GM19099 (cell line): Measurements from ENCODE around the gene C9orf85.

ENCODE experiments used
- POLR2A ChIP-seq: IDR thresholded peaks from 3 replicates; pipeline ENCODE4 v1.6.1; 2011; ENCODE audit warnings: low read depth; ENCODE audit not compliant: insufficient read length; ENCODE audit errors: extremely low read depth

C9orf85 gene

GRCh38 chr9:71921190-71921814 is 9.9 kb downstream of the C9orf85 start:
- no peak for TF ChIP-seq POLR2A

GRCh38 chr9:71924576-71924975 is 13.1 kb downstream of the C9orf85 start:
- TF ChIP-seq POLR2A, result no peak

- TF ChIP-seq POLR2A, result no peak
Measured at GRCh38 chr9:71925834-71926233, 14.4 kb downstream of the C9orf85 start.

- no peak for TF ChIP-seq POLR2A
Measured at GRCh38 chr9:71928376-71928775, 16.9 kb downstream of the C9orf85 start.

- no peak for TF ChIP-seq POLR2A
Measured at GRCh38 chr9:71928806-71929205, 17.4 kb downstream of the C9orf85 start.

- no peak for TF ChIP-seq POLR2A
Measured at GRCh38 chr9:71929223-71929622, 17.8 kb downstream of the C9orf85 start.

- TF ChIP-seq POLR2A, result no peak
Measured at GRCh38 chr9:71929791-71930440, 18.5 kb downstream of the C9orf85 start.

- TF ChIP-seq POLR2A, result no peak
Measured at GRCh38 chr9:71931166-71931565, 19.7 kb downstream of the C9orf85 start.

- TF ChIP-seq POLR2A, result no peak
Measured at GRCh38 chr9:71936066-71936465, 24.6 kb downstream of the C9orf85 start.

- TF ChIP-seq POLR2A, result no peak
Measured at GRCh38 chr9:71937070-71937625, 25.7 kb downstream of the C9orf85 start.

- no peak for TF ChIP-seq POLR2A
Measured at GRCh38 chr9:71937898-71938297, 26.5 kb downstream of the C9orf85 start.

- TF ChIP-seq POLR2A, result no peak
Measured at GRCh38 chr9:71941060-71941568, 29.7 kb downstream of the C9orf85 start.

GRCh38 chr9:71941998-71942567 is 30.6 kb downstream of the C9orf85 start:
- no peak for TF ChIP-seq POLR2A

- TF ChIP-seq POLR2A, result no peak
Measured at GRCh38 chr9:71944754-71945375, 33.4 kb downstream of the C9orf85 start.

GRCh38 chr9:71955300-71955915 is 44.0 kb downstream of the C9orf85 start:
- no peak for TF ChIP-seq POLR2A
